ENCODE measurements around the gene TRIM44.

The TRIM44 gene

GRCh38 chr11:35814720-35815305 is 152.2 kb downstream of the TRIM44 start:
- TF ChIP-seq CTCF (IDR thresholded peaks at IDR 0.05; ENCODE audit: extremely low read depth, insufficient read depth, missing control alignments), result no peak
- in situ Hi-C loops (cut with MboI; ENCODE audit: low pct_unique_long_range_greater_than_20kb, low sequenced_read_pairs, unreplicated experiment), result loop anchor here (25.0 kb wide), 1 partner anchor 447 kb away; no protein-coding TSS in a partner anchor
- DNase-seq (ENCODE audit: low spot score), result no peak

DNA sequence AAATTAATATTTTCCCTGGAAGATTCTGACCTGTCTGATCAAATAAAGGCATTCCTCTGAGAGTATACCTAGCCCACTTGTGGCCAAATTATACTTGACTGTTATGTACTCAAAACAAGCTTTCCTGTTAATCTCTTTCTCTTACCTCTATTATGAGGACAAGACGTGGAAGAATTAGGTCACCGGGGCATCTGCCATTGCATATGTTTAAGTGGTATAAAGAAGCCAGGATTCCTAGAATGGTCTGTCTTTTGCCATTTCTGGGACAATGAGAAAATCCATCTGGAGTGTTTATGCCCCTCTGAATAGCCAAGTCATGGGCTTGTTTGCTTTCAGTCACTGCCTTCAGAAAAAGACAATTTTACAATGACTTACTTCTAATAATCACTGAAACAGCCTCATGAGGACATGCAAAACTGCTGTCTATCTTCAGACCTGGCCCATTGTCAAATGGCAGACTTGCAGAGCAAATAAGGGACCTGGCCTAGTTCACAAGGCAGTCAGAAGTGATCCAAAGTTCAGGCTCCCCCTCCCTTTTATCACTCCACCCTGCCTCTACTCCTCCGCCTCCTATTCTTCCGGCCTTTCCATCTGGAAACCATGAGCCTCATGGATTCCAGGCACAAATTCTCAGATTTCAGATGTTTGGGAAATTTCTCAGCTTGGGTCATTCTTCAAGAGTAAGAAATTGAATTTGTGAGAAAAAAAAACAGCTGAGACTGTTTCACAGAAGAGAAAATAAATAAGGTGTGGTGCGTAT is 153.2 kb downstream of the TRIM44 start:
- no peak for TF ChIP-seq CTCF (IDR thresholded peaks at IDR 0.05; ENCODE audit: extremely low read depth, insufficient read depth, missing control alignments)
- in situ Hi-C loops (cut with MboI; ENCODE audit: low pct_unique_long_range_greater_than_20kb, low sequenced_read_pairs, unreplicated experiment), result loop anchor here (25.0 kb wide), 1 partner anchor 447 kb away; no protein-coding TSS in a partner anchor
- DNase-seq (ENCODE audit: low spot score), result no peak

GRCh38 chr11:35820614-35821013 is 158.0 kb downstream of the TRIM44 start:
- no peak for DNase-seq (ENCODE audit: low spot score)
- no peak for TF ChIP-seq CTCF (IDR thresholded peaks at IDR 0.05; ENCODE audit: extremely low read depth, insufficient read depth, missing control alignments)
- in situ Hi-C loops (cut with MboI; ENCODE audit: low pct_unique_long_range_greater_than_20kb, low sequenced_read_pairs, unreplicated experiment), result loop anchor here (10.0 to 25.0 kb wide), 2 partner anchors 206 to 442 kb away; partner anchors contain the start of gene FJX1

DNA sequence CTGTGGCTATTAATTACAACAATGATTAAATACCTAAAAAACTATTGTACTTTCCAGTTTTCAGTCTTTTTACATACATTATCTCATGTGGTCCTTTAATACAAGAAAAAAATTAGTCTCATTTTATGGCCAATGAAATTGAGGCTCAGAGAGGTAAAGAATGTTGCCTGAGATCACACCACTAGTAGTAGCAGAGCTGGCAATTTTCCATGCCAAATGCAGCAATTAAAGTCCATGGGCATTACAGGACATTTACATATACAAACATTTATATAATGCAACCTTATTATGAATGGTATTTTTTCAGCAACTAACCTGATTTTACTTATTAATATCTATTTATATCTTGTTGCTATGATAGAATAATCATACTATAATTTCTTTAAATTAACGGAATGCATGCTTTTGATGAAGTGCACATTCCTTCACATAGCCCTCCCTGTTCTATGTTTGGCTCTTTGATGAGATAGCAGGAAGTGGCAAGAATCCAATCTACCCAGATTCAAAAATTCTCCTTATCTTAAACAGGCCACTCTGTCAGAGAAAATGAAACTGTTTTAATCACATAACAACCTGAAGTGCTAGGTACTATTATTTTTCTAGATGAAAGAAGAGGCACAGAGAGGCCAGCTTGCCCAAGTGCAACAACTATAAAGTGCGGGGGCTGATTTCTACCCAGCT is 160.4 kb downstream of the TRIM44 start:
- DNase-seq (ENCODE audit: low spot score), result no peak
- TF ChIP-seq CTCF (IDR thresholded peaks at IDR 0.05; ENCODE audit: extremely low read depth, insufficient read depth, missing control alignments), result no peak
- in situ Hi-C loops (cut with MboI; ENCODE audit: low pct_unique_long_range_greater_than_20kb, low sequenced_read_pairs, unreplicated experiment), result loop anchor here (10.0 to 25.0 kb wide), 2 partner anchors 208 to 439 kb away; partner anchors contain the start of gene FJX1

GRCh38 chr11:35823742-35824298 is 161.2 kb downstream of the TRIM44 start:
- no peak for DNase-seq (ENCODE audit: low spot score)
- in situ Hi-C loops (cut with MboI; ENCODE audit: low pct_unique_long_range_greater_than_20kb, low sequenced_read_pairs, unreplicated experiment), result loop anchor here (10.0 to 25.0 kb wide), 2 partner anchors 209 to 438 kb away; partner anchors contain the start of gene FJX1
- no peak for TF ChIP-seq CTCF (IDR thresholded peaks at IDR 0.05; ENCODE audit: extremely low read depth, insufficient read depth, missing control alignments)

DNA sequence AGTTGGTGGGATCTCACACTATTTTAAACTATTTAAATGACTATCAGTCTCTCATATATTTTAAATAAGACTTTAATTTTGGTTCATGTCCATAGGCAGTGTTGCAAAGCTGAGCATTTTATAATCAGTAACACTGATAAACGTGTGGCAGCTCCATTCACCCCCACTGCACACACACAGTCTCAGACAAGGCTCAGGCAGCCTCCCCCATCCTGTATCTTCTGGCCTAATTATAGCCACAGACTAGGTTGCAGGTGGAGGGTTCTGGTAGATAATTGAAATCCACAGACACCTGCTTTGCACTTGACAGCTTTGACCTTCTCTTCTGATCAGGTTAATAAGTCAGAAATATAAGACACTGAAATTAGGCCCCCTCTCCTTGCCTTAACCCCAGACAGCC is 162.8 kb downstream of the TRIM44 start:
- in situ Hi-C loops (cut with MboI; ENCODE audit: low pct_unique_long_range_greater_than_20kb, low sequenced_read_pairs, unreplicated experiment), result loop anchor here (10.0 kb wide), 1 partner anchor 211 kb away; the partner anchor contains the start of gene FJX1
- no peak for DNase-seq (ENCODE audit: low spot score)
- TF ChIP-seq CTCF (IDR thresholded peaks at IDR 0.05; ENCODE audit: extremely low read depth, insufficient read depth, missing control alignments), result no peak

Data from GM13977 (cell line).